Stimulated activated CD4-positive, alpha-beta T cell treated with anti-CD3 and anti-CD28 coated beads, Interleukin-15, amount 100 ng/mL, for 24 hours (primary cell): ENCODE data around the gene BAMBI.

ENCODE experiments used
- DNase-seq: peaks from one replicate; pipeline ENCODE4 v3.0.0-alpha.2; 2020

BAMBI gene

DNA sequence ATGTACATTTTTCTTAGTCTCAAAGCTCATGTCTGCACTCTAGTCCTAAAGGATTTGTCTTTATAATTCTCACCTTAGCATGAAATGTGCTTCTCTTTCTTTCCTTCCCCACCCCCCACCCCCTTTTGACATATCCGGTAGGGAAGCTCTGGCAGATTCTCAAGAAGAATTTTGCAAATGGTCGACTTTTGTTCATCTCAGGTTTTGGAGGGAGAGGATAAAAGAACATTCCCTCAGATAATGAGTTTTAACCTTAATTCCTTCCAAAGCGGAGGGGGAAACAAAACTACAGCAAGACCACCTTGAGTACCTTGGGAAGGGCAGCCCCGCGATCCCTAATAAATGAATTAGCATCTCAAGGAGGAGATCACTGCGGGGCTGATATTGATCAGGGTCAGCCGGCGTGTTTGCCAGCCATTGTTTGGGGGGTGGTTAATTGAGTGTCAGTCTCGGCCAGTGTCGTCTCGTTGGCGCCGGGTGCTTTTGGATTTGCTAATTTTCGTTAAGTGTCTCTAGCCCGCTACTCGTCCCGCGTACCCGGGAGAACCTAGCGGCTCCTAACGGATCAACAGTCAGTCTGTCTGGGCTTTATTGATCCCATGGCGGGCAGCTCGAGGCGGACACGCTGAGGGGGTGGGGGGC is 874 bp upstream of the BAMBI start:
- peak; percentile 40 for DNase-seq

GRCh38 chr10:28677888-28678686 is 766 bp downstream of the BAMBI start:
- DNase-seq = peak; percentile 33

DNA sequence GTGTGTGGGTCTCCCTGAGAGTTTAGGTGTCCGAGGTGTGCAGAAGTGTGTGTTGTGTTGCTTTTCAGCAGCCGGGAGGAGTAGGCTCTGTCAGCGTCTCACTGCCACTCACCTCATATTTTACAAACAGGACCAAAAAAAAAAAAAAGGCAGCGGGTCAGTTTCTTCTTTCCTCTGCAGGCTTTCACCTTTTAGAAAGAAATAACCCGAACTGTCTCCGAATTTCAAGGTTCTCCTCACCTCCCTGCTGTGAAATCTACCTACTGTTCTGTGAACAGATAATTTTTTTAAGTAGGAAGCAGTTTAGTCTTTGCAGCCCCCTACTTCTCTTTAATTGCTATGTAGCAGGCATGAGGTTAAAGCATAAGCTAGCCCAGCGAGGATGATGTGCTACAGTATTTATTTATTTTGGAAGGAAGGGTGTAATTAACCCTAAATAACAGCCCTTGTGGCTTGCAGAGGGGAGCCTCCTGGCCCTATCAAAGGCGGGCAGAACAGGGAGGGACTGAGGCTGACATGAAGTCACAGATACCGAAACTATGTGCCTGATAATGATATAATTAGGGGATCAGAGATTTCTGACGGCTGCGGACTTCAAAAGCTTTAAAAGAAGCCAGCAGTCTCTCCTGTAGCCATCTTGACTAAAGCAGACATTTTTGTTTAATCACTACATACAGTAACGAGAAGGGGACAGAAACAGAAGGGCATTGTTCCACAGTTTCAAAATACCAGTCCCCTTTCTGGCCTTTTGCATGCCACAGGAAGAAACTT is 1.6 kb downstream of the BAMBI start:
- DNase-seq = peak; percentile 7

DNA sequence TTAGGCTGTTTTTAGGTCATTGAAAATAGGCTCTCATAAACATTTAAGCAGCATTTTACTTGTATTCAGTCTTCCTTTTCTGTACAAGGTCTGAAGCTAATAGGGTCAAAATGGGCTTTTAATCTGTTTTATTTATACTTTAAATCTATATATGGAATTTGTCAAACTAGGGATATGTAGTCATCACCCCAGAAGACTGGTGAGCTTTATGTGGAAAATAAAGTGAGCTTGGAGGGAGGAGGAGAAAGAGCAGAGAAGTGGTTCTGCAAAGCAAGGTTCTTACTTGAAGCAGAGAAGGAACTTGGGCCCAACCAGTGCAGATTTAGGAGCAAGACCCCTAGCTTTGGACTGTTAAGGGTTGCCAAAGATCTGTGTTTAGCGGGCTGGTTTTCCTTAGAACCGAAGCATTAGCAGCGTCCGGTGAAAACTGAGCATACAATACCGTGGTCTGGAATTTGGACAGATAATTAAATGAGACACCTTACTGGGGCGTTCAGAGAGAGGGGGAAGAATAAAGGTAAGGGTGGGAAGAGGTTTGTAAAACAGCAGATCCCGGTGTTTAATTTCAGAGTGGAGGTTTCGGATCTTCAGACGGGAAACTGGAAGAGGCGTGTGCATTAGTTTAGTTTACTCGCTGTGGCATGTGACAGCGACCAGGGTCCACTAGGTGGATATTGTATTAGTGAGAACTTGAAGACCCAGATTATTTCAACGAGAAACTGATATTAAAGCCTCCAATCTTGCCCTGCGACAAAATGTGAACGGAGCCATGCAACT is 2.4 kb downstream of the BAMBI start:
- peak; percentile 16 for DNase-seq

DNA sequence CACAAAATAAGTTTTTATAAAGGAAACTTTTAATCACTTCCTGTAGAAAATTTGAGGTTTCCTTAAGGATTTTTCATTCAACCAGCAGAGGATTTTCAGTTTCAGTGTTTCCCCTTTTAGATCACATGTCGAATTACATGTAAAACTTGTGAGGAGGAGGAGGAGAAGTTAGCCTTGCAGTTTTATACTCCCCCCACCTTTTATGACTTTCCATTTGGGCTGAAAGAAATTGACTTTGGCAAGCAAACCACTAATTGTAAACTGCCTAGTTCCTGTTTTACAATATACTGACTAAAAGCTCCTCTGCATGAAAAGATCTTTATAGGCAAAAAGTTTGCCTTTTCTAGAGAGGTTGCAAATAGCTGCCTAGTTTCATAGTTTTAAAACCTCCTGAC is 3.0 kb downstream of the BAMBI start:
- no peak for DNase-seq

DNA sequence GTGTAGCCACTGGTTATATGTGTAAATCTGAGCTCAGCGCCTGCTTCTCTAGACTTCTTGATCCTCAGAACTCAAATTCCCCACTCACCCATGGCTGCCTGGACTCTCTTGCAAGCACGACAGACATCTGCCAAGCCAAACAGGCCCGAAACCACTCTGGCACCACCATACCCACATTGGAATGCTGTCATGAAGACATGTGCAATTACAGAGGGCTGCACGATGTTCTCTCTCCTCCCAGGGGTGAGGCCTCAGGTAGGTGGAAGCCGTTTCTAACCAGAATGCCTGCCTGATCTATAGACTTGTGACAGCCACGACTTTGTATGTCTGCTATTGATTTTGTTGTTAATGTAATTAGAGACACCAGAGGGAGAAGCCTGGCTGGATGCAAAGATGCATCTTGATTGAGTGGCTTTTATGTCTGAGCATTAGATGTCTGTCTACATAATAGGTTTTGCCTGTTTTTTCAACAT is 4.0 kb downstream of the BAMBI start:
- no peak for DNase-seq

DNA sequence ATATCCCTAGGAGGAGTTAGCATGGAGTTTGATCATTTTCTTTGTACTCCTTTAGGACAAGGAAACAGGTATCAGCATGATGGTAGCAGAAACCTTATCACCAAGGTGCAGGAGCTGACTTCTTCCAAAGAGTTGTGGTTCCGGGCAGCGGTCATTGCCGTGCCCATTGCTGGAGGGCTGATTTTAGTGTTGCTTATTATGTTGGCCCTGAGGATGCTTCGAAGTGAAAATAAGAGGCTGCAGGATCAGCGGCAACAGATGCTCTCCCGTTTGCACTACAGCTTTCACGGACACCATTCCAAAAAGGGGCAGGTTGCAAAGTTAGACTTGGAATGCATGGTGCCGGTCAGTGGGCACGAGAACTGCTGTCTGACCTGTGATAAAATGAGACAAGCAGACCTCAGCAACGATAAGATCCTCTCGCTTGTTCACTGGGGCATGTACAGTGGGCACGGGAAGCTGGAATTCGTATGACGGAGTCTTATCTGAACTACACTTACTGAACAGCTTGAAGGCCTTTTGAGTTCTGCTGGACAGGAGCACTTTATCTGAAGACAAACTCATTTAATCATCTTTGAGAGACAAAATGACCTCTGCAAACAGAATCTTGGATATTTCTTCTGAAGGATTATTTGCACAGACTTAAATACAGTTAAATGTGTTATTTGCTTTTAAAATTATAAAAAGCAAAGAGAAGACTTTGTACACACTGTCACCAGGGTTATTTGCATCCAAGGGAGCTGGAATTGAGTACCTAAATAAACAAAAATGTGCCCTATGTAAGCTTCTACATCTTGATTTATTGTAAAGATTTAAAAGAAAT is 4.8 kb downstream of the BAMBI start:
- no peak for DNase-seq

DNA sequence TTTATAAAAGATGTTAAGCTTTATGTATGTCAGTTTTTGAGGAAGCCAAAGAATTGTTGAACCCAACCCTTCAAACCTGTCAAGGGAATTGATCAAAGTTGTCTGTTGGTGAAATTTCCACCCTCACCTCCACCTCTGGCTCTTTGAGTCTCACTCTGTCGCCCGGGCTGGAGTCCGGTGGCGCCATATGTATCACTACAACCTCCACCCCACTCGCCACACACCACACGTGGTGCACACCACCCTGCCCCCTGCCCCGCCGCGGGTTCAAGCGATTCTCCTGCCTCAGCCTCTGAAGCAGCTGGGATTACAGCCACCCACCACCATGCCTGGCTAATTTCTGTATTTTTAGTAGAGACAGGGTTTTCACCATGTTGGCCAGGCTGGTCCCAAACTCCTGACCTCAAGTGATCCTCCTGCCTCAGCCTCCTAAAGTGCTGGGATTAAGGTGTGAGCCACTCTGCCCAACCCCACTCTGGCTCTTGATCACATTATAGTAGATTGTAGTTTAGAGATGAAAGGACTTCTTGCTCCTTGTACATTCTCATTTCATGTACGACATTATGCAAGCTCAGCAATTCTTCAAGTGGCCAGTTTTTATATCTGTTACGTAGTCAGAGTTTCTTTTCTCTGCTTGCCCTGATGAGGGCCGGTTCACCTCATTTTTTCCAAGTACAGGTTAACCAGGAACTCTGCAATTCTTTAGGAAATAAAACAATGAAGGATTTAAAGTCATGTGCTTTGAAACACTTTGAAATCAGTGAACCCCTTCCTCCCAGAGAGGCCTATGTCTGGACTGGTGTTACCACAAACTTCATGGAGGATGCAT is 7.0 kb downstream of the BAMBI start:
- no peak for DNase-seq

DNA sequence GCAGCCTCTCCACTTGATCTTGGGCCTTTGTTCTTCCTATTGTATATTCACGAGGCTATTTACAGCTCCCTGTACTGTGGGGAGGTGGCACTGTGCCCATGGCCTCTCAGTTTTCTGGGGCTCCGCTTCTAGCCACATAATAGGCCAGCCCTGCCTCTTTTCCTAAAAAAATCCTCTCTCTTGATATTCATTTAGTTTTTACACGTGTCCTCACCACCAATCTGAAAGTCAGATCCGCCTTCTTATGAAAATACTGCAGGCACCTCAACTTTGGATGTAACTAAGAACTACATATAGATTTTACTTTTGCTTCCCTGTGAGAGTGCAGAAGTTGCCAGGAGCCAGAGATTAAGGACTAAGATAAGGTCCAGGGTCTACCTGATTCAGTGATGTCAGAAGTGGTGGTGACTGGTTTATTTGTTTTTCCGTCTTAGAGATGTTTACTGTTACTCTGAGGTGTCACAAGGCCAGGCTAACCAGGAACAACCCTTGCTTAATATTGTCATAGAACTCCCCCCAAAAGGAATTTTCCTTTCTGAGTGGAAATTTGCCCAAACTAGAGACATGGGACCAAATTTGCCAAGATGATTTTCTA is 7.8 kb downstream of the BAMBI start:
- no peak for DNase-seq

DNA sequence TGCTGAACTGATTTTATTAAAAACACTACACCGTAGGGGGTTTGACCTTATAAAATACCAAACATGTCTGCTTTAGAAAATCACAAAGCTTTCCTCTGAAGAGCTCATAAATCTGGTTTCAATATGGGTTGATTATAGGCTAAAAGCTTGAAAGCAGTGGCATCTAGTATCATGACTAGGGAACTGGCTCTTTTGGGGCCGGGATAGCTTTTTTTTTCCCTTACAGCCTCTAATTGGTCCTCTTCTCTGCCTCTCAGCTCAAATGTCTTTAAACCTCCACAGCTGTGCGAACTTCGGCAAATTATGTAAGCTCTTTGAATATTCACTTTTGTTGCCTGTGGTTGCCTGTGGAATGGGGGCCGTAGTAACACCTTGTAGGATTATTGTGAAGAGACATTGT is 8.4 kb downstream of the BAMBI start:
- DNase-seq = no peak

- DNase-seq = no peak
Observed at GRCh38 chr10:28686835-28687682, 9.7 kb downstream of the BAMBI start.

- no peak for DNase-seq
Observed at GRCh38 chr10:28687683-28688001, 10.3 kb downstream of the BAMBI start.

GRCh38 chr10:28690545-28690944 is 13.2 kb downstream of the BAMBI start:
- no peak for DNase-seq

- no peak for DNase-seq
Observed at GRCh38 chr10:28691187-28691694, 13.9 kb downstream of the BAMBI start.

GRCh38 chr10:28692050-28692449 is 14.7 kb downstream of the BAMBI start:
- DNase-seq = no peak

DNA sequence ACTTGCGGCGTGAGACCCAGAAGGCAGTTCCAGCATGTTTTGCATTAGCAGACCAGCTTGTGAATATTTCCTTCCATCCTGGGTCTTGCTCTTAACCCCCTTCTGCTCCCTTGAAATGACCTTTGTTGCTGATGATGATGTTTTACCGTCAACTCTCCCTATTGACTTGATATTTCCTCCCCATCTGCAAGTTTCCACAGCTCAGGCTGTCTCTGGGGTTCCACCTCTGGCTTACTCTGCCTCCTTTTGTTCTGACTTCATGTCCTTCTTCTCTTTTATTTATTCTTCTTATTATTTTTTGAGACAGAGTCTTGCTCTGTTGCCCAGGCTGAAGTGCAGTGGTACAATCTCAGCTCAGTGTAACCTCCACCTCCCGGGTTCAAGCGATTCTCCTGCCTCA is 17.2 kb downstream of the BAMBI start:
- no peak for DNase-seq

DNA sequence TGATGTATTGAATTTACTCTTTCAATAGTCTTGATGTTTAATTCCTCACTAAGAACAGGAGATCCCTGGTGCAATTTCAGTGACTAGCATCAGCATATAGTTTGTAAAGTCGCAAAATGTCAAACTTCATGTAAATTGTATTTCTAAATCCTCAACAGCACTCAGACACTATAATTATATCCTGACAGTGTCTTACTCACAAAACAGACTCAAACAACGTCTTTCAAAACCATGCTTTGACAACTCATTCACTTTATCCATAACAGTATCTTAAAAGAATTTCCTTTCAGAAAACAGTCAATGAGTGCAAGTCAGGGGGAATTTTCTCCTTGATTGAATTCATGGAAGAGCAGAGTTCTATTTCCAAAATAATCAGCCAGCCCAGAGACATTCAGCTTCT is 20.8 kb downstream of the BAMBI start:
- no peak for DNase-seq

DNA sequence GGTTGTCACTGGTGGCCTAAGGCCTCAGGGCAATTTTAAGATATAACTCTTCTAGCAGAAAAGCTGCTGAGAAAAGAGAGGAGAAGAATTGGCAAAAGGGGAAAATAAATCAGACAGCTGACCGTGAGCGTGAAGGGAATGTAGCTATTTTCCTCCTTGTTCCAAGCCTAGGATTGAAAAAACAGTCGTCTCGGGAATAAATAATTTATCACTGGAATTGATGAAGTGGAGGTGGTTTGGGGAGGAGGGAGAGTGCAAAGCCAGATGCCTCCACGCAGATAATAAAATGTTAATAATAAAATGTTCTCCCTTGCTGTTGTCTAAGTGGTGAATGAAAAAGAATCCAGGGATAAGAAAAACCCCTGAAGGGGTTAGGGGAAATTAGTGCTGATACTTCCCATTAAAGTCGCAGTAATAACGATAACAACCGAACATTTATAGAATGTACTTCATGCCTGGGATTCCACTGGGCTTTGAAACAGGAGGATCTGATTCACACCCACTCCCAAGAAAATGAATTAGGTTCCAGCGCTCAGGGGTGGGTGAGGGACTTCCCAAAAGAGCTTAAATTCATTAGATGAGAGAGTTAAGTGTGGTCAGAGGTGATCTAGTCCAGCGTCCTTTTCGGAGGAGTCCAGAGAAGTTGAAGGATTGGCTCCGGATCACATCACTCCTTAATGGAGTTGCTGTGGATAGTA is 27.3 kb downstream of the BAMBI start:
- no peak for DNase-seq

GRCh38 chr10:28705472-28705871 is 28.2 kb downstream of the BAMBI start:
- no peak for DNase-seq
